Activated CD4-positive, alpha-beta T cell treated with anti-CD3 and anti-CD28 coated beads, Interleukin-2, Interleukin-6, amounts not matched to agents 100 ng/mL and 50 ng/mL, durations not matched to agents 16 hours and 8 hours (primary cell): ENCODE data around the gene MYLK2.

Experiments
- DNase-seq: peaks from one replicate; pipeline ENCODE4 v3.0.0-alpha.2; 2020

Gene MYLK2

GRCh38 chr20:31836853-31837608 lies 17.9 kb downstream of the MYLK2 start:
- DNase-seq: no peak

- no peak for DNase-seq
Measured at GRCh38 chr20:31837896-31838397, 18.8 kb downstream of the MYLK2 start.

GRCh38 chr20:31838646-31839292 lies 19.6 kb downstream of the MYLK2 start:
- no peak for DNase-seq

GRCh38 chr20:31839782-31840487 lies 20.8 kb downstream of the MYLK2 start:
- DNase-seq: no peak

GRCh38 chr20:31840906-31841816 lies 22.0 kb downstream of the MYLK2 start:
- no peak for DNase-seq

GRCh38 chr20:31841928-31842327 lies 22.8 kb downstream of the MYLK2 start:
- DNase-seq: no peak

- DNase-seq: no peak
Measured at GRCh38 chr20:31842471-31843157, 23.5 kb downstream of the MYLK2 start.

- DNase-seq: no peak
Measured at GRCh38 chr20:31843288-31843687, 24.1 kb downstream of the MYLK2 start.

GRCh38 chr20:31843881-31844280 lies 24.7 kb downstream of the MYLK2 start:
- DNase-seq: no peak

- DNase-seq: no peak
Measured at GRCh38 chr20:31844737-31845299, 25.7 kb downstream of the MYLK2 start.

GRCh38 chr20:31845300-31845863 lies 26.2 kb downstream of the MYLK2 start, which contains the start of gene FOXS1:
TSS of gene FOXS1 (minus strand) at chr20:31845604. CDS start at chr20:31845542, 62 bp downstream.
- DNase-seq: no peak

GRCh38 chr20:31846793-31847138 lies 27.6 kb downstream of the MYLK2 start:
- no peak for DNase-seq

GRCh38 chr20:31848088-31848999 lies 29.2 kb downstream of the MYLK2 start:
- no peak for DNase-seq

GRCh38 chr20:31849306-31849930 lies 30.3 kb downstream of the MYLK2 start:
- DNase-seq: no peak

GRCh38 chr20:31851240-31851955 lies 32.2 kb downstream of the MYLK2 start:
- DNase-seq: no peak

GRCh38 chr20:31853481-31853880 lies 34.3 kb downstream of the MYLK2 start:
- no peak for DNase-seq

- DNase-seq: no peak
Measured at GRCh38 chr20:31856516-31856915, 37.4 kb downstream of the MYLK2 start.

GRCh38 chr20:31857861-31858759 lies 39.0 kb downstream of the MYLK2 start:
- no peak for DNase-seq
